ENCODE results near the gene PRSS27.

GRCh38 chr16:2686912-2687507 lies 33.0 kb downstream of the PRSS27 start:
- TF ChIP-seq CTCF (IDR thresholded peaks at IDR 0.05; ENCODE audit: insufficient read depth, low read depth, low read length) (no peak), EZH2 (IDR thresholded peaks at IDR 0.05; ENCODE audit: insufficient read depth, low read length) (no peak)

Data from astrocyte (in vitro differentiated cells and primary cell).